Transverse colon (tissue), 4 donors: ENCODE data around the gene MATN3.

Experiments used
- POLR2AphosphoS5 ChIP-seq, 3 donors: sonication (generic); formaldehyde crosslinking; IDR thresholded peaks; one replicate each; pipeline ENCODE4 v1.6.1; 2016; ENCODE audit warnings: antibody characterized with exemption in 3 of 3
- TF ChIP-seq, protein P1 (sequence below), 5 experiments: fragments of 200-600 bp in 3 of 5; fragments of 450-650 bp in 2 of 5; sonication (generic) in 3 of 5; IDR thresholded peaks; 1 replicate in 2 of 5; 2 replicates in 3 of 5; pipeline ENCODE4 v1.5.1; 2016 to 2017; ENCODE audit warnings: antibody characterized with exemption in 5 of 5, inconsistent platforms in 3 of 5, mild to moderate bottlenecking in 2 of 5, moderate library complexity in 1 of 5

DNA sequence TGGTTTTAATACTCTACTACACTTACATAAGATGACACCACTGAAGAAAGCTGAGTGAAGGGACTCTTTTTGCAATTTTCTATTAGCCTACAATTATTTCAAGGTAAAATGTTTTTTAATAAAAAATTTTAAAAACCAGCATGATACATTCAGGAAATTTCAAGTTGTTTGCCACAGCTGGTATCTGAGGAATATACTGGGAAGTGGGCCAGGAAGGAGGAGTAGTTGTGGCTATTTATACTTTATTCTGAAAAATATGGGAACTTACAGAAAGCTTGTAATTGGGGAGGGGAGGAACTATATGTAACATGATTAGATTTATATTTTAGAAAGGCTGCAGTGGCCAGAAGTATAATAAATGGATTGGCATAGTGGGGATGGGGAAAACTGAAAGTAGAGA, 63.4 kb downstream of the MATN3 start:
- TF ChIP-seq, protein P1, sequence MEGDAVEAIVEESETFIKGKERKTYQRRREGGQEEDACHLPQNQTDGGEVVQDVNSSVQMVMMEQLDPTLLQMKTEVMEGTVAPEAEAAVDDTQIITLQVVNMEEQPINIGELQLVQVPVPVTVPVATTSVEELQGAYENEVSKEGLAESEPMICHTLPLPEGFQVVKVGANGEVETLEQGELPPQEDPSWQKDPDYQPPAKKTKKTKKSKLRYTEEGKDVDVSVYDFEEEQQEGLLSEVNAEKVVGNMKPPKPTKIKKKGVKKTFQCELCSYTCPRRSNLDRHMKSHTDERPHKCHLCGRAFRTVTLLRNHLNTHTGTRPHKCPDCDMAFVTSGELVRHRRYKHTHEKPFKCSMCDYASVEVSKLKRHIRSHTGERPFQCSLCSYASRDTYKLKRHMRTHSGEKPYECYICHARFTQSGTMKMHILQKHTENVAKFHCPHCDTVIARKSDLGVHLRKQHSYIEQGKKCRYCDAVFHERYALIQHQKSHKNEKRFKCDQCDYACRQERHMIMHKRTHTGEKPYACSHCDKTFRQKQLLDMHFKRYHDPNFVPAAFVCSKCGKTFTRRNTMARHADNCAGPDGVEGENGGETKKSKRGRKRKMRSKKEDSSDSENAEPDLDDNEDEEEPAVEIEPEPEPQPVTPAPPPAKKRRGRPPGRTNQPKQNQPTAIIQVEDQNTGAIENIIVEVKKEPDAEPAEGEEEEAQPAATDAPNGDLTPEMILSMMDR (IDR thresholded peaks at IDR 0.05), result no peak
- TF ChIP-seq POLR2AphosphoS5 (IDR thresholded peaks at IDR 0.05), result no peak
